ENCODE data around the gene KRTAP10-9. TPM values are rescaled to one million over a fixed set of nuclear protein-coding genes. Genes with fewer than 3 reads are reported as not detected.

KRTAP10-9 gene
- total RNA-seq, 2 experiments from 2014 or later: not detected

GRCh38 chr21:44670642-44671432 lies 43.9 kb downstream of the KRTAP10-9 start:
- ATAC-seq (ENCODE audit: poor library complexity) (no peak), DNase-seq (no peak)
- Histone ChIP-seq H3K36me3 (ENCODE audit: insufficient read depth, low read length) (no peaks in the 10 kb centered on the region), H3K4me1 (ENCODE audit: insufficient read depth, low read length) (no peaks in the 10 kb centered on the region), H3K4me3 (ENCODE audit: low read length) (no peak overlapping the region), H3K27ac (ENCODE audit: low read depth in 1 of 2, low read length in 2 of 2) (no peak overlapping the region), H3K27me3 (ENCODE audit: control insufficient read depth in 1 of 2, insufficient read depth in 2 of 2, low read length in 2 of 2) (peaks cover 0 to 2% of the 10 kb centered on the region in 2 experiments), H3K9me3 (ENCODE audit: control insufficient read depth in 1 of 2, insufficient read depth in 1 of 2, low read length in 2 of 2) (peaks cover 26 to 32% of the 10 kb centered on the region in 2 experiments)
- Mint-ChIP-seq H3K27ac (no peak overlapping the region), H3K4me1 (ENCODE audit: low read depth) (no peaks in the 10 kb centered on the region), H3K36me3 (ENCODE audit: low read depth) (peaks cover 9% of the 10 kb centered on the region), H3K9me3 (peaks cover 8% of the 10 kb centered on the region), H3K4me3 (no peak overlapping the region), H3K27me3 (peaks cover 5% of the 10 kb centered on the region)
- intact Hi-C loops (cut with DNase I, micrococcal nuclease): no loop called here
- ChIA-PET POLR2A (no interaction called here), CTCF (no interaction called here)
- no peak for TF ChIP-seq CTCF (IDR thresholded peaks at IDR 0.05)

- H3K27me3 Mint-ChIP-seq: peaks cover 5% of the 10 kb centered on the region
- Histone ChIP-seq H3K4me1 (ENCODE audit: insufficient read depth, low read length) (no peaks in the 10 kb centered on the region), H3K27ac (ENCODE audit: low read depth in 1 of 2, low read length in 2 of 2) (no peak overlapping the region), H3K9me3 (ENCODE audit: control insufficient read depth in 1 of 2, insufficient read depth in 1 of 2, low read length in 2 of 2) (peaks cover 26 to 28% of the 10 kb centered on the region in 2 experiments), H3K36me3 (ENCODE audit: insufficient read depth, low read length) (no peaks in the 10 kb centered on the region), H3K27me3 (ENCODE audit: control insufficient read depth in 1 of 2, insufficient read depth in 2 of 2, low read length in 2 of 2) (peaks cover 0 to 2% of the 10 kb centered on the region in 2 experiments), H3K4me3 (ENCODE audit: low read length) (no peak overlapping the region)
- H3K36me3 Mint-ChIP-seq (ENCODE audit: low read depth): peaks cover 9% of the 10 kb centered on the region
- no peak for ATAC-seq (ENCODE audit: poor library complexity)
- POLR2A ChIA-PET: interaction anchor here (0.7 kb wide), 1 partner anchor 205 kb away, joined by 3 read pairs; no protein-coding TSS in a partner anchor
- peaks cover 8% of the 10 kb centered on the region for H3K9me3 Mint-ChIP-seq
- no peak for TF ChIP-seq CTCF (IDR thresholded peaks at IDR 0.05)
- CTCF ChIA-PET: no interaction called here
- intact Hi-C loops (cut with DNase I, micrococcal nuclease): no loop called here
- H3K4me3 Mint-ChIP-seq: no peak overlapping the region
- no peak for DNase-seq
- H3K4me1 Mint-ChIP-seq (ENCODE audit: low read depth): no peaks in the 10 kb centered on the region
- no peak overlapping the region for H3K27ac Mint-ChIP-seq
These were observed 45.0 kb downstream of the KRTAP10-9 start for GRCh38 chr21:44671911-44672310.

GRCh38 chr21:44677881-44678280 lies 51.0 kb downstream of the KRTAP10-9 start:
- CTCF ChIA-PET: no interaction called here
- H3K36me3 Mint-ChIP-seq (ENCODE audit: low read depth): peaks cover 7% of the 10 kb centered on the region
- no peaks in the 10 kb centered on the region for H3K36me3 ChIP-seq (ENCODE audit: insufficient read depth, low read length)
- DNase-seq: no peak
- no peak overlapping the region for H3K27ac ChIP-seq (ENCODE audit: low read depth in 1 of 2, low read length in 2 of 2)
- H3K27me3 ChIP-seq (ENCODE audit: control insufficient read depth in 1 of 2, insufficient read depth in 2 of 2, low read length in 2 of 2): no peaks in the 10 kb centered on the region
- H3K9me3 ChIP-seq (ENCODE audit: control insufficient read depth in 1 of 2, insufficient read depth in 1 of 2, low read length in 2 of 2): peaks cover 5 to 6% of the 10 kb centered on the region in 2 experiments
- POLR2A ChIA-PET: no interaction called here
- no peak overlapping the region for H3K27ac Mint-ChIP-seq
- TF ChIP-seq CTCF (IDR thresholded peaks at IDR 0.05): no peak
- no peak overlapping the region for H3K4me3 ChIP-seq (ENCODE audit: low read length)
- no peak overlapping the region for H3K4me3 Mint-ChIP-seq
- H3K9me3 Mint-ChIP-seq: peaks cover 8% of the 10 kb centered on the region
- ATAC-seq (ENCODE audit: poor library complexity): no peak
- H3K27me3 Mint-ChIP-seq: peaks cover 6% of the 10 kb centered on the region
- intact Hi-C loops (cut with DNase I, micrococcal nuclease): no loop called here
- H3K4me1 Mint-ChIP-seq (ENCODE audit: low read depth): no peaks in the 10 kb centered on the region
- H3K4me1 ChIP-seq (ENCODE audit: insufficient read depth, low read length): no peaks in the 10 kb centered on the region

Other genes with a start within 250 kb of the KRTAP10-9 start
- under 1 TPM; 0.55 to 0.61 TPM for gene LRRC3, start 171.6 kb upstream of the KRTAP10-9 start, total RNA-seq
- gene KRTAP10-1, start 86.9 kb upstream of the KRTAP10-9 start, total RNA-seq: not detected
- not detected for gene KRTAP10-2, start 75.6 kb upstream of the KRTAP10-9 start, total RNA-seq
- gene KRTAP10-3, start 68.3 kb upstream of the KRTAP10-9 start, total RNA-seq: not detected
- not detected for gene KRTAP10-4, start 53.4 kb upstream of the KRTAP10-9 start, total RNA-seq
- gene KRTAP10-5, start 46.5 kb upstream of the KRTAP10-9 start, total RNA-seq: not detected
- gene KRTAP10-6, start 34.6 kb upstream of the KRTAP10-9 start, total RNA-seq: not detected
- gene KRTAP10-7, start 26.5 kb upstream of the KRTAP10-9 start, total RNA-seq: not detected
- gene KRTAP10-8, start 15.0 kb upstream of the KRTAP10-9 start, total RNA-seq: not detected
- gene KRTAP10-10, start 10.3 kb downstream of the KRTAP10-9 start, total RNA-seq: not detected
- not detected for gene KRTAP10-11, start 19.3 kb downstream of the KRTAP10-9 start, total RNA-seq
- not detected for gene KRTAP12-4, start 27.6 kb downstream of the KRTAP10-9 start, total RNA-seq
- gene KRTAP12-3, start 30.8 kb downstream of the KRTAP10-9 start, total RNA-seq: not detected
- gene KRTAP12-2, start 39.8 kb downstream of the KRTAP10-9 start, total RNA-seq: not detected
- gene KRTAP12-1, start 55.1 kb downstream of the KRTAP10-9 start, total RNA-seq: not detected
- gene KRTAP10-12, start 70.1 kb downstream of the KRTAP10-9 start, total RNA-seq: not detected
- gene TSPEAR, start 84.5 kb downstream of the KRTAP10-9 start, total RNA-seq: not detected
- gene UBE2G2, start 174.7 kb downstream of the KRTAP10-9 start, total RNA-seq: 10 to 100 TPM; 89.9 to 96.8 TPM
- 10 to 100 TPM; 82.8 to 91.2 TPM for gene SUMO3, start 191.0 kb downstream of the KRTAP10-9 start, total RNA-seq
- gene PTTG1IP, start 246.6 kb downstream of the KRTAP10-9 start, total RNA-seq: 10 to 100 TPM; 99.0 to 99.5 TPM